Neural crest cell (in vitro differentiated cells): ENCODE results near the gene ADNP2. TPM values are rescaled to one million over a fixed set of nuclear protein-coding genes. Genes with fewer than 3 reads are reported as not detected.

Experiments
- DNase-seq: peaks from one replicate; pipeline ENCODE4 v3.0.0; 2021; ENCODE audit warnings: low read depth, mixed read lengths, low spot score
- H3K27ac Mint-ChIP-seq: one replicate; pipeline ENCODE4 v1.8.0; 2021; ENCODE audit warnings: mild to moderate bottlenecking, mixed read lengths; ENCODE audit not compliant: unreplicated experiment
- H3K27me3 Mint-ChIP-seq: 2 replicates; pipeline ENCODE4 v1.8.0; 2021; ENCODE audit warnings: low read depth, mild to moderate bottlenecking, mixed read lengths
- H3K36me3 Mint-ChIP-seq: 2 replicates; pipeline ENCODE4 v1.8.0; 2021; ENCODE audit warnings: low read depth, mild to moderate bottlenecking, mixed read lengths
- H3K4me1 Mint-ChIP-seq: 2 replicates; pipeline ENCODE4 v1.8.0; 2021; ENCODE audit warnings: mixed read lengths
- H3K4me3 Mint-ChIP-seq: one replicate; pipeline ENCODE4 v1.8.0; 2021; ENCODE audit warnings: mild to moderate bottlenecking, mixed read lengths
- H3K9me3 Mint-ChIP-seq: 2 replicates; pipeline ENCODE4 v1.8.0; 2021; ENCODE audit warnings: mixed read lengths
- CTCF ChIP-seq: fragments of 200-600 bp; sonication (generic); conservative IDR thresholded peaks from 2 replicates; pipeline ENCODE4 v1.5.0; 2021; ENCODE audit warnings: antibody characterized with exemption, mild to moderate bottlenecking
- total RNA-seq: library from RNA; stranded (reverse); gene quantifications from 2 replicates; pipeline ENCODE4 v1.2.1, GENCODE V29; 2021

ADNP2 gene
- total RNA-seq, 1 donor from 2014 or later = 44.0 TPM

GRCh38 chr18:80076379-80076778 lies 32.7 kb upstream of the ADNP2 start:
- no peak for TF ChIP-seq CTCF
- DNase-seq = no peak
- Mint-ChIP-seq H3K4me3 (no peak overlapping the region), H3K27ac (no peak overlapping the region), H3K9me3 (peaks cover 3% of the 10 kb centered on the region), H3K27me3 (no peaks in the 10 kb centered on the region), H3K36me3 (peaks cover 3% of the 10 kb centered on the region), H3K4me1 (no peaks in the 10 kb centered on the region)

DNA sequence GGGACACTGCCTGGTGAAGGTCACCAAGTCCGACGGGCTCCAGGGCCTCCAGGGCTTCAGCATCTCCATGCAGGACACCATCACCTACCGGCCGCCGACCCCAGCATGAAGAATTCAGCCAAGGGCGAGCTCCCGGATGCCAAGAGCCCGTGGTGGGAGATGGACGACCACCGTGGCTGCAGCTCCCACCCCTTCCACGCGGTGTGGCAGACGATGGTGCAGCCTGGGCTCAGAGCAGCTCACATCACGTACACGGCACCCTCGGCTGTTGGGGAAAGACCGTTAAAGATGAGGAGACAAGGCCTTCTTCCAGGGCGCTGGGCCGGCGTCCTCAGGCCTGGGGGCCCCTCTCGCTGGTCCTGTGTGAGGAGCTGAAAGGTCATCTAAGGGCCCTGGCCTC lies 31.2 kb upstream of the ADNP2 start:
- DNase-seq = no peak
- no peak for TF ChIP-seq CTCF
- H3K27me3 Mint-ChIP-seq = no peaks in the 10 kb centered on the region
- peaks cover 3% of the 10 kb centered on the region for H3K9me3 Mint-ChIP-seq
- H3K4me1 Mint-ChIP-seq = no peaks in the 10 kb centered on the region
- H3K27ac Mint-ChIP-seq = no peak overlapping the region
- H3K36me3 Mint-ChIP-seq = peaks cover 10% of the 10 kb centered on the region
- H3K4me3 Mint-ChIP-seq = no peak overlapping the region

DNA sequence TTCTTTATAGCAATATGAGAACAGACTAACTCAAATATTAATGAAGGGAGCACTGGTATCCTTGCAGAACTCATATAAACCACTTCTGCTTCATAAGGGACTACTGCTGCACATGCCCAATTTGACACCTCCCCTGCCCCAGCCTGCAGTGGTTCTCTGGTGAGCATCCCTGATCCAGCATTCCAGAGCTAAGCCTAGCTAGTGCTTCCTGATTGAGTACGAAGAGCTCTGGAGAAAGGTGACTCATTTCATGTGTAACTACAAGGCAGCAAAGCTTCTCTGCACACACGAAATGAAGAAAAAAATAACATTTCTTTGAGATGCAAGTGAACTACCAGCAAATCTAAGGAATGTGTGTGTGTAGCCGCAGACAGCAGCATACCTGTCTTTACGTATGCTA lies 22.8 kb upstream of the ADNP2 start:
- no peak overlapping the region for H3K4me3 Mint-ChIP-seq
- H3K36me3 Mint-ChIP-seq = peaks cover 22% of the 10 kb centered on the region
- peaks cover 2% of the 10 kb centered on the region for H3K27me3 Mint-ChIP-seq
- no peaks in the 10 kb centered on the region for H3K4me1 Mint-ChIP-seq
- H3K27ac Mint-ChIP-seq = no peak overlapping the region
- peaks cover 27% of the 10 kb centered on the region for H3K9me3 Mint-ChIP-seq
- no peak for TF ChIP-seq CTCF
- no peak for DNase-seq

DNA sequence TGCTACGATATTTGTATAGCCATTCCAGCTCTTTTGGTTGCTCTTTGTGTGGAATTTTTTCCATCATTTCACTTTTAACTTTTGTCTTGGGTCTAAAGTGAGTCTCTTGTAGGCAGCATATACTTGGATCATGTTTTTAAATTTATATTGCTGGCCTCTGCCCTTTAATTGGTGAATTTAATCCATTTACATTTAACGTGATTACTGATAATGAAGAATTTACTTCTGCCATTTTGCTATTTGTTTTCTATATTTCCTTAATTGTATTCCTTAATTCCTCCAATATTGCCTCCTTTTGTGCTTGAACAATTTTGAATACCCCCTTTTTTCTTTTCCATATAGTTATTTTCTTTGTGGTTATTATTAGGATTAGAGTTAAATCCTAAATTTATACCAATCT lies 21.0 kb upstream of the ADNP2 start:
- no peak for DNase-seq
- peaks cover 14% of the 10 kb centered on the region for H3K36me3 Mint-ChIP-seq
- H3K9me3 Mint-ChIP-seq = peaks cover 29% of the 10 kb centered on the region
- no peak overlapping the region for H3K27ac Mint-ChIP-seq
- no peaks in the 10 kb centered on the region for H3K4me1 Mint-ChIP-seq
- TF ChIP-seq CTCF = no peak
- peaks cover 6% of the 10 kb centered on the region for H3K27me3 Mint-ChIP-seq
- no peak overlapping the region for H3K4me3 Mint-ChIP-seq

DNA sequence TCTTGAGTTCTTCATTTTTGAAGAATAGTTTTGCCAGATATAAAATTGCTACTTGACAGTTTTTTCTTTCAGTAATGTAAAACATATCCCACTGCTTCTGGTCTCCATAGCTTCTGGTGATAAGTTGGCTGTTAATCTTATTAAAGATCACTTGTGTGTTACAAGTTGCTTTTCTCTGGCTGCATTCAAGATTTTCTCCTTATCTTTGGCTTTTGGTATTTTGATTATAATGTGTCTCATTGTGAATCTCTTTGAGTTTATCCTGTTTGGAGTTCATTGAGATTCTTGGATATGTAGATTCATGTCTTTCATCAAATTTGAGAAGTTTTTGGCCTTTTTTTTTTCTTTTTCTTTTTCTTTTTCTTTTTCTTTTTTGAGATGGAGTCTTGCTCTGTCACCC lies 20.2 kb upstream of the ADNP2 start:
- Mint-ChIP-seq H3K4me3 (no peak overlapping the region), H3K9me3 (peaks cover 32% of the 10 kb centered on the region), H3K36me3 (peaks cover 14% of the 10 kb centered on the region), H3K27ac (no peak overlapping the region), H3K4me1 (no peaks in the 10 kb centered on the region), H3K27me3 (peaks cover 6% of the 10 kb centered on the region)
- no peak for DNase-seq
- TF ChIP-seq CTCF = no peak

- Mint-ChIP-seq H3K27me3 (peaks cover 4% of the 10 kb centered on the region), H3K9me3 (peaks cover 13% of the 10 kb centered on the region), H3K36me3 (peaks cover 2% of the 10 kb centered on the region), H3K4me3 (no peak overlapping the region), H3K4me1 (no peaks in the 10 kb centered on the region), H3K27ac (no peak overlapping the region)
- DNase-seq = no peak
- no peak for TF ChIP-seq CTCF
Observed at GRCh38 chr18:80095414-80095813, 13.6 kb upstream of the ADNP2 start.
